Body of pancreas (tissue), 4 donors: ENCODE measurements around the gene UPF3B.

Experiments used
- CTCF ChIP-seq, 7 experiments: fragments of 450-650 bp in 4 of 7; fragments of 200-600 bp in 3 of 7; sonication (generic) in 3 of 7; IDR thresholded peaks; one replicate each; pipeline ENCODE4 v1.5.1; 2016 to 2019; ENCODE audit warnings: antibody characterized with exemption in 7 of 7
- POLR2A ChIP-seq, 3 donors: fragments of 450-650 bp; IDR thresholded peaks; one replicate each; pipeline ENCODE4 v1.6.1; 2016; ENCODE audit warnings: antibody characterized with exemption in 3 of 3, mild to moderate bottlenecking in 2 of 3

DNA sequence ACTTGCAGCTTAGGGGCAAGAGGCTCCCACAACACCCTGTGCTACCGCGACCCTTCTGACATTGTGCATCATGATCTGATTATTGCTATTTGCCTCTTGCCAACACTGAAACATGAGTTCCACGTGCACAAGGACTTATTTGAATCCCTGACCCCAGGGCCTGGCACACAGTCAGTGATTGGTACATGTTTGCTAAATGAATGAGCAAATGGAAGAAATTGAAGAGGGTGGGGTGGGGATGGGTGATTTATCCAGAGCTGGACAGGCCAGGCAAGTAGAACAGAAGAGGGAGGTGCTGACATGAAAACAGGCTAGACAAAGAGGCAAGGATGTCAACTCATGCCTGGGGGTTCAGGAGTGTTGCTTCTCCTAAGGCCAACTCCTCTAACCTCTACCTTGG, 36.5 kb downstream of the UPF3B start:
- TF ChIP-seq CTCF (IDR thresholded peaks at IDR 0.05), result no peak
- TF ChIP-seq POLR2A (IDR thresholded peaks at IDR 0.05), result no peak
